ENCODE results near the gene FBXW9.
A peak's percentile ranks its signal among the peaks of the same experiment; 100 is the strongest.
"Not testable (repeated sequence)": the region's sequence is repeated elsewhere in the genome, so short reads cannot be mapped to it uniquely, and the experiment has no call there.

The FBXW9 gene

DNA sequence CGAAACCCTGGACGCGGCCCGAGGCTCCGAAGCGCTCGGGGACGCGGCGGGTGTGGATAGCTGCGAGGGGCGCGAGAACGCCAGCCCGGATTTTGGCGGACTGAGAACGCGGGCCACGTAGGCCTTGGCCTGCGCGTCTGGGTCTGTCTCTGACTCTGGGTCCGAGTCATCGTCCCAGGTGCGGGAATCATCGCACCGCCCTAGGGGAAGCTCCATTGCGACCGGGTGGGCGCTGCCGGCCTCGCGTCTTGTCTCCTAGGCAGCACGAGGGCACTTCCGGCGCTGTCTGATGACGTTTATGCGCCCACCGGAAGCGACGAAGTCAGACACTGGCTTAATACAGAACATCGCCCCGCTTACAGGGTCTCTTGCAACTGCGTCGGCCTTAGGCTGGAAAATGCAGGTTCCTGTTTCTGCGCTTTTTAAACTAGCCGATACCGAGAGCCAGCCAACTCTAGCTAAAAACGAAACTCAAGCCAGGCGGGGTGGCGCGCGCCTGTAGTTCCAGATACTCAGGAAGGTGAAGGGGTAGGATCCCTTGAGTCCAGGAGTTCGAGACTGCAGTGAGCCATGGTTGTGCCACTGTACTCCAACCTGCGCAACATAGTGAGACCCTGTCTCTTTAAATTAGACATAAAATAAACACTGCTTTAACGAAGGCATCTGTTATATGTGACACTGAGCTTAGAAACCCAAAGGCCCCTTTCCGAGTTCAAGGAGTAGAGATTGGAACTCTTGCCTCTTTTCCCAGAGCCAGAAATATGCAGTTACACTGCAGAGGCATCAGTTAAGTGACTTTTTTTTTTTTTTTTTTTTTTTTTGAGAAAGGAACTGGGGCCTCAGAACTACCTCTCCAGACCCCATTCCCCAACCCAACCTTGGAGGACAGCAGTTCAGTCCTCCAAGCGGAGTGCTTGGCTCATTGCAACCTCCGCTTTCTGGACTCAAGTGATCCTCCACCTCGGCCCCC is at the start of gene FBXW9:
TSS of gene FBXW9 (minus strand) at position 266 of the 970 bp plus-strand sequence. CDS start at position 216, 50 bp downstream.
- DNase-seq = peak; percentile 100

DNA sequence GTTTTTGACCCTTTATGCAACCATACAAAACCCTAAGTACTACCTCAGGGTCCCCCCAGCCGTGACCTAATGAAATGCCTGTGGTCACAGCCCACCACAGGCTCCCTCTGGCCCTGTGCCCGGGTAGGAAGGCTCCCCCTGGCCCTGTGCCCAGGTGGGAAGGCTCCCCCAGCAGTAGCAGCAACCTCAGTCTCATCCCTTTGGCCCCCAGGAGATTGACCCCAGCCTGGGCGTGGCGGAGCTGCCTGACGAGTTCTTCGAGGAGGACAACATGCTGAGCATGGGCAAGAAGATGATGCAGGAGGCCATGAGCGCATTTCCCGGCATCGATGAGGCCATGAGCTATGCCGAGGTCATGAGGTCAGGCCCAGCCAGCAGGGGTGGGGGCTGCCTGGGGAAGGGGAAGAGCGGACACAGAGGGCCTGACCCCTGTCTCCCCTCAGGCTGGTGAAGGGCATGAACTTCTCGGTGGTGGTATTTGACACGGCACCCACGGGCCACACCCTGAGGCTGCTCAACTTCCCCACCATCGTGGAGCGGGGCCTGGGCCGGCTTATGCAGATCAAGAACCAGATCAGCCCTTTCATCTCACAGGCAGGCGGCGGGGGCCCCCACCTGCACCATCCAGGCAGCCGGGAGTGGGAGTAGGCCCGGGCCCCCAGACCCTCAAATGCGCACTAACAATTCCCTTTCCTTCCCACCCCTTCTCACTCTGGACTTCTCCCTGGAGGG is 48.9 kb upstream of the FBXW9 start:
- no peak for DNase-seq

DNA sequence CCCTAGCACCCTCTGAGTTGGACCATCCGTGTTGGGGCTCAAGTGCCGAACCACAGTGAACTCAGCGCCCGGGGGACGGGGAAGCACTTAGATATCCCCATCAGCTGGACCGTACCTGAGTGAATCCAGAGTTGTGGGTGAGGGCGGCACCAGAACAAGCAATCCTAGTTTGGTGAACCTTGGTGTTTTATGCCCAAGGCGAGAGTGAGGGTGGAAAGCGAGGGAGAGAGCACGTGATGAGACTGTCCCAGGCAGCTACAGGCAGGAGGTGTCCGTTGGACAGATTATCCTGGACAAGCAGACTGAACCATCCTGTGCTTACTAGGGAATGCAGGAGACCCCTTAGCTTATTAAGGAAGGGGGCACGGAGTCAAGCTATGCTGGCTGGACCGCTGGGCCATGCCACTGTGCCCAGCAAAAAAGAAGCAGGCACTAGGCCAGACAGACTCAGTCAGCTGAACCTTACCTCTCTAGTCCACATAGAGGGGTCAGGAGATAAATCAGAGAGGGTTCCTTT is 41.5 kb upstream of the FBXW9 start:
- DNase-seq = no peak

DNA sequence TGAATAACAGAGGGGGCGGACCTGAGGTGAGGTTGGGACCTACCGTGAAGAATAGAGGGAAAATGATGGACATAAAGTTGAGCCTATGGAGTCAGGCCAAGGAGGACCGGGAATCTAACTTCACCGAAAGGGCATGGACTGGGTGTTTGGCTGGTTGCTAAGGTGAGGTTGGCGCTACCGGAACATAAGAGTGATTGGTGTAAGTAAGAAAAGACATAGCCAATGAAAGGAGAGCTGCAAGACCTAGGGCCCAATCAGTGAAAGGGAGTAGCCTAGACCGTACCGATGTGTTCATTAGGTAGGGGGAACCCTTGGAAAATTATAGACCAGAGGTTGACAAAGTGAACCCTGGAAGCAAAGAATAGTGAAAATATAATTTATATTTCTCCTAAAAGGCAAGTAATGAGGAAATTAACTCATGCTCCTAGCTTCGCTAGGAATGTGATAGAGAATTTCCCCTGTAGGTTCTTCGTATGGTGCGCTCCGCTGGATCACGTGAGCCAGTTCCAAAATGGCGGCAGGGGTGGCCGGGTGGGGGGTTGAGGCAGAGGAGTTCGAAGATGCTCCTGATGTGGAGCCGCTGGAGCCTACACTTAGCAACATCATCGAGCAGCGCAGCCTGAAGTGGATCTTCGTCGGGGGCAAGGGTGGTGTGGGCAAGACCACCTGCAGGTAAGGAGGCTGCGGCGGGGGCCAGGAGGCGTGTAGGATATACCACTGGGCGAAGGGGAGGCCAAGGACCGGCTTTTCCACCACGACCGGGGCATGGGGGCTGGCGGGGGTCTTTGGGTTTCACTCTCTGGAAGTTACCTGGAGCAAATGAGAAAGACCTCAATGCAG is 40.8 kb upstream of the FBXW9 start, which contains the start of gene GET3:
TSS of gene GET3 (plus strand) at position 503 of the 840 bp plus-strand sequence. CDS start at position 512, 9 bp downstream.
- DNase-seq = peak; percentile 86

DNA sequence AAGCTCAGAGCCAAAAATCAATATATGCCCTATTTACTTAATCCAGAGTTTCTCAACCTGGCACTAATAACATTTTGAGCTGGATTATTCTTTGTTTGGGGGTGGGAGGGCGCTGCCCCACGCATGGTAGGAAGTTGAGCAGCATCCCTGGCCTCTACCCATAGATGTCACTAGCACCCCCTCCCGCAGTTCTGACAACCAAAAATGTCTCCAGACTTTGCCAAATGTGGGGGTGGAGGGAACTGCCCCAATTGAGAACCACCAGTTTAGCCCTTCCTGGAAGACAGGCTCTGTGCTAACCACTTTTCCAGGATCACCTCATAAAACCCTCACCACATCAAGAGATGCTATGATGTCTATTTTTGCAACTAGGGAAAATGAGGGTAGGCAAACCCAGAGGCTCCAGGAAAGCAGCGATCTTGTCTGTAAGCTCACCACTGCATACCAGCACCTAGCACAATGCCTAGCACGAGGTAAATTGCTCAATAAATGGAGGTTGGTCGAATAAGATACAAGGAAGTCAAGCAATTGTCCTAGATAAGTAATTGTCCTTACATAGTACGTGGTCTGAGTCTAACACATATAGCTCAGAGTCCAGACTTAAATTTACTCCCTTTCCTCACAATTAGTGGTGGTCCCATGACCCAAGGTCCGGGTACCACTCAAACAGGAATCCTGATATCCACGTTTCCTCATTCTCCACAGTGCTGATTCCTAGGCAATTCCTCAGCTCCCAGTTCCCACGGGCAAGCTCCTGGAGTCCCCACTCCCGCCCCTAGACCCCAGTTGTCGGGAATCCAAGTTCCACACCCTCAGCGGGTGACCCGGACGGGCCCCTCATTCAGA is 37.2 kb upstream of the FBXW9 start:
- peak; percentile 69 for DNase-seq

DNA sequence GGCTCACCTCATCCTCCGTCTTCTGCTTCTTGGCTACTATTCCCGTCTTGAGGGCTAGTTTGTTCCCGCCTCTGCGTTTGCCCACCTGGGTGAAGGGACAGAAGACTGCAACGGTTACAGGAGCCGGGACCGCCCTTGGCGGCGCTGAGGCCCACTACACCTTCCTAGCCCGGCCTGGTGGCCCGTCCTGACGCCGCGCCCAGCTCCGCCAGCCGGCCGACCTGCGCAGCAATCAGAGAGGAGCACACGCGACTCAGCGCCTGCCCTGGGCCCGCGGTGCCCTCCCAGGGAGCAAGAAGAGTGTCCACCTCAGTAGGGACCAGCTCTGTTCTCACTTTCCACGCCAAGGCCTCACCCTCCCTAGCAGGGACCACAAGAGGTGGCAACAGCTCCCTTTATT is 34.9 kb upstream of the FBXW9 start:
- no peak for DNase-seq

DNA sequence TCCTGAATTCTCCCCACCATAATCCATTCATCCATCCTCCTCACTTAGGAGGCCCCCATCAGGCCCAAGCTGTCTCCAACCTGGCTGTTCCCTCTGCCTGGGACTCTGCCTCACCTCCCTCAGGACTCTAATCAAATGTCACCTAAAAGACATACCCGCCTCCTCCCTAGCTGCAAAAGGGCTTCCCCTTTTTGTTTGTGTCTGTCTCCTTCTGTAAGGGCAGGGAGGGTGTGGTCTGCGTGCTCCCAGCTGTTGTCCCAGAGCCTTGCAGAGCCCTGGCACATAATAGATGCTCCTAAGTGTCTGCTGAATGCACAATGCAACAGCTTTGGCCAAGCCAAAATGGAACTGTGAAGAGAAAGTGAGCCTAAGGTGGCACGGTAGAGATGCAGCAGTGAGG is 33.6 kb upstream of the FBXW9 start:
- DNase-seq = no peak

DNA sequence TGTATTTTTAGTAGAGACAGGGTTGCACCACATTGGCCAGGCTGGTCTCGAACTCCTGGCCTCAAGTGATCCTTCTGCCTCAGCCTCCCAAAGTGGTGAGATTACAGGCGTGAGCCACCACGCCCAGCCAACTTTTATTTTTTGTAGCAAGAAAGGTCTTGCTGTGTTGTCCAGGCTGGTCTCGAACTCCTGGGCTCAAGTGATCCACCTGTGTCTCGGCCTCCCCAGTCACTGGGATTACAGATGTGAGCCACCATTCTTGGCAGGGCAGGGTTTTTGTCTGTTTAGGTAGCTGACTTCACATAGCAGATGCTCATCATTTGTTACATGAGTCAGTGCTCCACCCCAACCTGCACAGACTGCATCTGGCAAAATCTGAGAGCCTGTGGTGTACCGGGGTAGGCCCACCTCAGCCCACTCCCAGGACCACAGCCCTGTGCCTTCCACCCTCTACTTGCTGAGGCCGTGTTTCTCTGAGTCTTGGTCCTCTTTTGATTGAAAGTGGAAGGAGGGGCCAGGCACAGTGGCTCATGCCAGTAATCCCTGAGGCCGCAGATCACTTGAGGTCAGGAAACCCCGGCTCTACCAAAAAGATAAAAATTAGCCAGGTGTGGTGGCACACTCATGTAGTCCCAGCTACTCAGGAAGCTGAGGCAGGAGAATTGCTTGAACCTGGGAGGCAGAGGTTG is 31.5 kb upstream of the FBXW9 start:
- no peak for DNase-seq

DNA sequence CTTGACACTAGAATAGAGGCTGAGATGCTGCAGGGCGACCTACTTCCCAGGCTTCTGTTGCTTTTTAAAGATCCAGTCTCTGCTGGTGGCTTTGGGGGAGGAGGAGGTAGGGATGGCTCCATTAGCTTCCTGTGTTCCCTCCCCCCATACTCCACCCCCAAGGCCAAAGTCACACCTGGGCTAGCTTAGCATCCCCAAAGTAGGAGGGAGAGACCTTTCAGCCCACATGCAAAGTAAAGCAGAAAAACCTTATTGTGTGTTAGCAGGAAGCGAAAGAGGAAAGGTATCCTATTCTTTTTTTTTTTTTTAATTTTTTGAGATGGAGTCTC is 30.5 kb upstream of the FBXW9 start:
- no peak for DNase-seq

DNA sequence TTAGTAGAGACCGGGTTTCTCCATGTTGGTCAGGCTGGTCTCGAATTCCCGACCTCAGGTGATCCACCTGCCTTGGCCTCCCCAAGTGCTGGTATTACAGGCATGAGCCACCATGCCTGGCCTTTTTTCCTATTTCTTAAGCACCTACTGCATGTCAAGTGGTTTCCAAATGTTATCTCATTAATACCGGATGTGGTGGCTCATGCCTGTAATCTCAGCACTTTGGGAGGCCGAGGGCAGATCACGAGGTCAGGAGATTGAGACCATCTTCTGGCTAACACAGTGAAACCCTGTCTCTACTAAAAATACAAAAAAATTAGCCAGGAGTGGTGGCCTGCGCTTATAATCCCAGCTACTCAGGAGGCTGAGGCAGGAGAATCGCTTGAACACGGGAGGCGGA is 29.2 kb upstream of the FBXW9 start:
- DNase-seq = not testable (repeated sequence)

DNA sequence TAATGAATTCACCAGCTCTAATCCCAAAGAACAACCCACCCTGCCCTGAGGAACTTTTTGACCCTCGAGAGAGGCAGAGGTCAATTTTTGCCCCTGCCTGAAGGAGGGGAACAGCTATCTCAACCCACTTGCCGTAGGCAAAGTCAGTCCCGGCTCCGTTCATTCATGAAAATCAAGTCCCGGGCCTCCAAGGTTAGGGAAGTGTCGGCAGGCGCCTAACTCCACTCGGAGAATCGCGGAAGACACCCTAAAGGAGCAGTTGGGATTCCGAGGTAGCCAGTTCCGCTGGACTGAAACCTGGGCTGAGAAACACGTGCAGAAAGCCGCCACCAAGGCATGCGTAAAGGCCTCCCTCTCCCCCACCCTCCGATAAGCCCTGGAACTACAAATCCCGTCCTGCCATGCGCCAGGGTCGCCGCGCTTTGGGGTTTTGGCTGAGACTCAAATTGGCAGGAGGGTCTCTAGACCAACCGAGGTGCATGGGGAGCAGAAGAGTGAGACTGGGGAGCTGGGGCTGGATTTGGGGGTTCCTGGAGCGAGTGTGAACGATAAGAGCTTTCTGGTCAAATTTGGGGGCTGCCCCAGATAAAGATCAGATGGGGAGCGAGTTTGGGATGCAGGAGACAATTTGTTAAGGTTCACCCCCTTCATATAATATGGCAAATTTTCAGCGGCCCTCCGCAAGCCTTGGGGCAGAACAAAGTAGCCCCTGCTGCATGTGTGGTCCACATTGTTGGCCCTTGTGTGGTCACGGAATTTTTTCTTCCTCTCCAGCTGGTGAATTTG is 27.4 kb upstream of the FBXW9 start, which contains the start of gene TNPO2:
TSS of gene TNPO2 (minus strand) at position 292 of the 786 bp plus-strand sequence. CDS start 2,955 bp downstream, outside the sequence.
- DNase-seq = peak; percentile 86

DNA sequence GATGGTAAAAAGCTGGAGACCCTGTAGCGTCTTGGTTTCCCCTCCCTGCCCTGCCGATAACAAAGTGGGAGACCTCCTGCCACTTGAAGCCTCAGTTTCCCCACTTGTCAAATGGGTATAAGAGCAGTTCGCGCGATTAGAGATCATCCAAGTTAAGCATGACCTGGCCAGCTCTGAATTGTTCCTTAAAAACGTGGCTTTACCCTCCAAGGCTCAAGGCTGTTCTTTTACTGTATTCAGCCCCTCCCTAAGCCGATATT is 26.9 kb upstream of the FBXW9 start:
- peak; percentile 34 for DNase-seq

DNA sequence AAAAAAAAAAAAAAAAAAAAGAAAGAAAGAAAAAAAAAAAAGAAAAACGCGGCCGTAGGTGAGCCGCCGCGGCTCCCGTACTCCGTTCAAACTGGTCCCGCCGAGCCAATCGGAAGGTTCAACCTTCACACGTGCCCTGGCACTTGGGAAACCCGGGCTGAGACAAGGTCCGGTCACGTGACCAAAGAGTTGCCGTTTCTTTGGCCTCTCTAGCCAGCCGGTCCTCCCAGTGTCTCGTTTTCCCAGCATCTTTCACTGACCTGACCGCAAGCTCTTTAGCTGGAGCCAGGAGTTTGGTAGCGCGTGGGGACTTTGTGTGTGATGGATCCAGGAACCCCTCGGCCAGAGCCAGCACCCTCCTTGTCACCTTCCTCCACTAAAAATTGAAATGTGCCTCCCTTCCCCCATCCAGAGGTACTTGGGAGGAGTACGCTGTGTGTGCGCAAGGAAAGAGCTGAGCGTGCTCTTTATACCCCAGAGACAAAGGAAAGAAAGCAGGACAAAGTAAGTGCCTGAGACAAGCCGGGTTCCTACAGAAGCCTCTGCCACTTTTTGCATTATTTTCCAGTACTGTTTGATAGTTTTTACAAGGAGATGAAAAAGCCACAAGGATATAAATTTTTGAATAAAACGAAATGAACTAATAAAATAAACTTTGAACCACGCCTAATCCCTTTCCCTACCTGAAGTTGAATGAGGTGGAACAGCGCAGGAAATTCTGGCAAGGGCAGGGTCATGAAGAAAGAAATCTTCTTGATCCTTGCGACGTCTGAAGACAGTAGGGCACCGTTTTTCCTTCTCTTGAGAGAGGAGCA is 26.3 kb upstream of the FBXW9 start:
- peak; percentile 94 for DNase-seq

DNA sequence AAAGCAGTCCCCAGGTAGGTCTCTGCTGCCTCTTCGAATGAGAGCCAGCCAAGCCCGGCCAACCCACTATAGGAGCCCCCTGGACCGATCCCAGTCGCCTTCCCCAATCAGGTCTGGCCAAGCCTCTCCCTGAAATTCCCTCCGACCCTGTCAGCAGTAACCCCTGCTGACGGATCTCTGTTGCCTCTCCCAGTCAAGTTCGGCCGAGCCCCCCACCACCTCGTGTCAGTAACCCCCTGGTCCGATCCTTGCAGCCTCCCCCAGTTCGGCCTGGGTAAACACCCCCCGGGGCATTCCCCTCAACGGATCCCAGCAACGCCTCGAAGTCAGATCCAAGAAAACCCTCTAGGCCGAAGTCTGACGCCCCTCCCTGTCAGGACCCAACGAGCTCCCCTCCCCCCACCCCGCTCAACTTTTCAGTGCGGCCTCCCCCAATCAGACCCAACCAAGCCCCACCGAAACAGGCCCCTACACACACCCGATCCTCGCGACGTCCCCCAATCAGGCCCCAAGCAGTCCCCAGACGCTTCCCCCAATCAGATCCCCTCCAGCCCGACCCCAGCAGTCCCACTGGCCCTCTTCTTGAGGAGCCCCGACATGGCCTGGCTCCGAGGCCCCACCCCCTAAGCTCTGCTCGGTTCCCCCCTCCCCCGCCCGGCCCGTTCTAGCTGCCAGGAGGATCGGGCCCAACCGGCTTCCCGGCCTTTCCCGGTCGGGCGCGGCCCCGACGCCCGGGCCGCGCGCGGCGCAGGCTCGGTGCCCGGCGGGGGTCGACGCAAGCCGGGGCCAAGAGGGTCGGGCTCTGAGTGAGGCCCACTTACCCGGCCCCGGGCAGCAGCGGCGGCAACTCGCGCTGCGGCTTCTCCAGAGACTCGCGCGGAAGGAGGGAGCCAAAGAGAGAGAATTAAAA is 25.5 kb upstream of the FBXW9 start:
- peak; percentile 74 for DNase-seq

DNA sequence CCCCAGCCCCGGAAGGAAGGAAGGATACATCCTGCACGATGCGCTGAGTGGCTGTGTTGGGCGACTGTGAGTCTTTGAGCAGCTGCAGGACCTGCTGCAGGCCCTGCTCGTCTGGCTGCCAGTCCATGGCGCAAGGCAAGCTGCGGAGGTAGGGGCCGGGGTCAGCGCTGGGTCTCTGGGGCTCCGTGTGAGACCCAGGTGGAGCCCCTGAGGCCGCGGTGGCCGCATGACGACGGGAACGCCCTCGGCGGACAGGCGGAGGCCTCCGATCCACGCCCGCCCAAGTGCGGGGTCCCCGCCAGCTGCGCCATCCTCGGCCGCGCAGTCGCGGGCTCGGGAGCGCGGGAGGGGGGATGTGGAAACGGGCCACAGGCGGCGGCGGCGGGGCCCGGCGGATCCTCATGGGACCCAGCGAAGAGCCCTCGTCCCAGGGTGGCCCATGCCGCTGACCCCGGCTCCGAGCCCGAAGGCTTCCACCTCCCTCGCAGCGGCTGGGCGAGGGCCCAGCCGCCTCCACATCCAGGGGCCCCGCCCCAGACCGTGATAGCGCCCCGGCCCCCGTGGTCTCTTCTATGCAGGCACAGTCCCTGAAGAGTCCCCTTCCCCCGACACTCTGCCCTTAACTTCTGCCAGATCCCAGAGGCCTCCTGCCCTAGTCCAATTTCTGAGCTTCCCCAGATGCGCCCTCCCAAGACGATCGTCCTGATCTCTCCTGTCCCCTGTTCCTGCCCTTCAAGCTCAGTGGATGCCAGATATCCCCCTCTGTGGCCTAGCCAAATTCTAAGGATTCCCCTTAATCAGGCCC is 24.6 kb upstream of the FBXW9 start:
- DNase-seq = peak; percentile 37

DNA sequence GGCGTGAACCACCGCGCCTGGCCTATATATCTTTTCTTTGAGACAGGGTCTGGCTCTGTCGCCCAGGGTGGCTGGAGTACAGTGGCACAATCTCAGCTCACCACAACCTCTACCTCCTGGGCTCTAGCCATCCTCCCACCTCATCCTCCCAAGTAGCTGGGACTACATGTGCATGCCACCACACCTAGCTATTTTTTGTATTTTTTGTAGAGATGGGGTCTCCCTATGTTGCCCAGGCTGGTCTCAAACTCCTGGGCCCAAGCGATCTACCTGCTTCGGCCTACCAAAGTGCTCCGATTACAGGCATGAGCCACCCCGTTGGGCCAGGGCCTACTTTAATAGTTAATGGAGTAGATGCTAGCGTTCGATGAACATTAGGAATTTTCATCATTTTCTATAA is 23.9 kb upstream of the FBXW9 start:
- DNase-seq = no peak

DNA sequence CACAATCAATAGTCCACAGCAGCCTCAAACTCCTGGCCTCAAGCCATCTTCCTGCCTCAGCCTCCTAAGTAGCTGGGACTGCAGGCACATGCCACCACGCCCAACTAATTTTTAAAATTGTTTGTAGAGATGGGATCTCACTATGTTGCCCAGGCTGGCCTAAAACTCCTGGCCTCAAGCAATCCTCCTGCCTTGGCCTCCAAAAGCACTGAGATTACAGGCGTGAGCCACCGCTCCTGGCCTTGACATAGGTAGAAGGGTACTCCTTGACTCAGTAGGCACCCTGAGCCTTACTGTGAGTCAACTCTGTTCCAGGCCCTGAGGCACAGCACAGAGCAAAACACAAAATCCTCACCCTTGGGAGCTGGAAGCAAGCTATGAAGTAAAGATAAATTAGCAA is 19.5 kb upstream of the FBXW9 start:
- DNase-seq = no peak

DNA sequence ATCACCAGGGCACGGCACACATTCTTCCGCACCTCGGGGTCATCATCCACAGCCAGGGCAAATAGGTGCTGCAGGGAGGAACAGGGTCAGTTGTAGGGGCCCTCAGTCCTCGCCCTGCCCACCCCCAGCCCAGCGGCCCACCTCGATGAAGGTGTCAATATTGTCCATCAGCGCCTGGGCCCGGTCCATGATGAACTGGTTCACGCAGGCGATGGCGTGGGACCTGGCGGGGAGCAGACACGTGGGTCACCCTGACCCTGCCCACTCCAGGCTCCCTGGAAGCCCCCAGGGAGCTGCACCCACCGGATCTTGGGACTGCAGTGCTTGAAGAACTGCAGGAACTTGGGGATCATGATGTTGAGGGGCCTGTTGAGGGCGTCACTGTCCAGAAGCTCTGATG is 18.7 kb upstream of the FBXW9 start:
- no peak for DNase-seq

All from stimulated activated CD8-positive, alpha-beta memory T cell treated with anti-CD3 and anti-CD28 coated beads, Interleukin-4, amount 100 ng/mL, for 48 hours (primary cell).